Lower lobe of right lung (tissue), 2 donors: ENCODE data around the gene PTMS. TPM values are rescaled to one million over a fixed set of nuclear protein-coding genes. Genes with fewer than 3 reads are reported as not detected.

Experiments
- ATAC-seq, 2 donors: fragments of 200-7000 bp; cut with Tn5 transposase; one replicate each; pipeline ENCODE4 v1.9.1; 2020 to 2022; ENCODE audit warnings: mild to moderate bottlenecking in 2 of 2, moderate library complexity in 2 of 2
- DNase-seq: peaks from one replicate; pipeline ENCODE4 v3.0.0-alpha.2; 2020
- H3K27ac ChIP-seq: fragments of 200-600 bp; one replicate; pipeline ENCODE4 v1.8.0; 2022
- H3K27me3 ChIP-seq: fragments of 200-600 bp; one replicate; pipeline ENCODE4 v1.8.0; 2022; ENCODE audit warnings: low read depth
- H3K36me3 ChIP-seq: fragments of 200-600 bp; one replicate; pipeline ENCODE4 v1.8.0; 2022; ENCODE audit warnings: mild to moderate bottlenecking
- H3K4me1 ChIP-seq: fragments of 200-600 bp; one replicate; pipeline ENCODE4 v1.8.0; 2022
- H3K4me3 ChIP-seq: fragments of 200-600 bp; one replicate; pipeline ENCODE4 v1.8.0; 2022; ENCODE audit warnings: mild to moderate bottlenecking
- H3K9me3 ChIP-seq: fragments of 200-600 bp; one replicate; pipeline ENCODE4 v1.8.0; 2022
- intact Hi-C: fragments of 100-400 bp; cut with DNase I; formaldehyde crosslinking; loops from one replicate; pipeline ENCODE4 v1.11.0; 2022
- total RNA-seq: library from RNA; stranded (reverse); fragmentation: NEBNext Ultra II Directional; extraction: Animal tissue kit (Norgen Biotek cat#: 25700); gene quantifications from one replicate; pipeline ENCODE4 v1.2.1, GENCODE V29; 2021
- TF ChIP-seq, protein P1 (sequence below): fragments of 200-600 bp; IDR thresholded peaks from one replicate; pipeline ENCODE4 v1.8.0; 2022; ENCODE audit warnings: antibody characterized with exemption, mild to moderate bottlenecking
- donor health status: DM: no; HTN: yes; CAD: no; lungs with severe emphysema.

PTMS gene
- total RNA-seq, 1 donor from 2014 or later, result 267 TPM

DNA sequence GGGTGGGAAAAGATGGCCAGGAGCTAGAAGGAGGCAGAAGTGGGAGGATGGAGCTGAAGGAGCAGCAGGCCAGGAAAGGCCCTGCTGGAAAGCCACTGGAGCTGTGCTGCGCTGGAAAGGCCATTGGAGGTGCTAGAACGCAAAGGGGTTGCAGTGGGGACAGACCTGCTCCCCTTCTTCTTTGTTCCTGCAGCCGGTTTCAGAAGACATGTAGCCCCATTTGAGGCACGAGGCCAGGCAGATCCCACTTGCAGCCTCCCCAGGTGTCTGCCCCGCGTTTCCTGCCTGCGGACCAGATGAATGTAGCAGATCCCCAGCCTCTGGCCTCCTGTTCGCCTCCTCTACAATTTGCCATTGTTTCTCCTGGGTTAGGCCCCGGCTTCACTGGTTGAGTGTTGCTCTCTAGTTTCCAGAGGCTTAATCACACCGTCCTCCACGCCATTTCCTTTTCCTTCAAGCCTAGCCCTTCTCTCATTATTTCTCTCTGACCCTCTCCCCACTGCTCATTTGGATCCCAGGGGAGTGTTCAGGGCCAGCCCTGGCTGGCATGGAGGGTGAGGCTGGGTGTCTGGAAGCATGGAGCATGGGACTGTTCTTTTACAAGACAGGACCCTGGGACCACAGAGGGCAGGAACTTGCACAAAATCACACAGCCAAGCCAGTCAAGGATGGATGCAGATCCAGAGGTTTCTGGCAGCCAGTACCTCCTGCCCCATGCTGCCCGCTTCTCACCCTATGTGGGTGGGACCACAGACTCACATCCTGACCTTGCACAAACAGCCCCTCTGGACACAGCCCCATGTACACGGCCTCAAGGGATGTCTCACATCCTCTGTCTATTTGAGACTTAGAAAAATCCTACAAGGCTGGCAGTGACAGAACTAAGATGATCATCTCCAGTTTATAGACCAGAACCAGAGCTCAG is 53.2 kb downstream of the PTMS start:
- ATAC-seq, result no peak
- intact Hi-C loops, result no loop called here
- Histone ChIP-seq H3K9me3 (no peaks in the 10 kb centered on the region), H3K27me3 (peaks cover 15% of the 10 kb centered on the region), H3K36me3 (peaks cover 19% of the 10 kb centered on the region), H3K27ac (no peak overlapping the region), H3K4me3 (no peak overlapping the region), H3K4me1 (peaks cover 8% of the 10 kb centered on the region)
- TF ChIP-seq, protein P1, sequence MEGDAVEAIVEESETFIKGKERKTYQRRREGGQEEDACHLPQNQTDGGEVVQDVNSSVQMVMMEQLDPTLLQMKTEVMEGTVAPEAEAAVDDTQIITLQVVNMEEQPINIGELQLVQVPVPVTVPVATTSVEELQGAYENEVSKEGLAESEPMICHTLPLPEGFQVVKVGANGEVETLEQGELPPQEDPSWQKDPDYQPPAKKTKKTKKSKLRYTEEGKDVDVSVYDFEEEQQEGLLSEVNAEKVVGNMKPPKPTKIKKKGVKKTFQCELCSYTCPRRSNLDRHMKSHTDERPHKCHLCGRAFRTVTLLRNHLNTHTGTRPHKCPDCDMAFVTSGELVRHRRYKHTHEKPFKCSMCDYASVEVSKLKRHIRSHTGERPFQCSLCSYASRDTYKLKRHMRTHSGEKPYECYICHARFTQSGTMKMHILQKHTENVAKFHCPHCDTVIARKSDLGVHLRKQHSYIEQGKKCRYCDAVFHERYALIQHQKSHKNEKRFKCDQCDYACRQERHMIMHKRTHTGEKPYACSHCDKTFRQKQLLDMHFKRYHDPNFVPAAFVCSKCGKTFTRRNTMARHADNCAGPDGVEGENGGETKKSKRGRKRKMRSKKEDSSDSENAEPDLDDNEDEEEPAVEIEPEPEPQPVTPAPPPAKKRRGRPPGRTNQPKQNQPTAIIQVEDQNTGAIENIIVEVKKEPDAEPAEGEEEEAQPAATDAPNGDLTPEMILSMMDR, result no peak
- DNase-seq, result no peak

DNA sequence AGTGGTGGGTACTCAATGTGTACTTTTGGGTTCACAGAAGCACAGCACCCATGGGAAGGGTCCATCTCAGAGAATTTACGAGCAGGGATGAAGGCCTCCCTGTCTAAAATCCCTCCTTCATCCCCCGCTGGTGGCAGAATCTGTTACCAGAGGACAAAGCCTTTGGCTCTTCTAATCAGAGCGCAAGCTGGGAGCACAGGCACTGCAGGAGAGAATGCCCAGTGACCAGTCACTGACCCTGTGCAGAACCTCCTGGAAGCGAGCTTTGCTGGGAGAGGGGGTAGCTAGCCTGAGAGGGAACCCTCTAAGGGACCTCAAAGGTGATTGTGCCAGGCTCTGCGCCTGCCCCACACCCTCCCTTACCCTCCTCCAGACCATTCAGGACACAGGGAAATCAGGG is 54.0 kb downstream of the PTMS start:
- no peak for DNase-seq
- H3K36me3 ChIP-seq, result peaks cover 13% of the 10 kb centered on the region
- intact Hi-C loops, result no loop called here
- H3K4me3 ChIP-seq, result no peak overlapping the region
- ATAC-seq, result no peak
- H3K4me1 ChIP-seq, result peaks cover 8% of the 10 kb centered on the region
- H3K27me3 ChIP-seq, result peaks cover 17% of the 10 kb centered on the region
- H3K27ac ChIP-seq, result no peak overlapping the region
- H3K9me3 ChIP-seq, result no peaks in the 10 kb centered on the region
- TF ChIP-seq, protein P1, result no peak

Other genes starting within 250 kb of the PTMS start
- gene GAPDH, start 231.8 kb upstream of the PTMS start, total RNA-seq, result 766 TPM
- gene IFFO1, start 210.3 kb upstream of the PTMS start, total RNA-seq, result 27.6 TPM
- 30.2 TPM for gene NOP2, start 198.1 kb upstream of the PTMS start, total RNA-seq
- gene CHD4, start 159.0 kb upstream of the PTMS start, total RNA-seq, result 169 TPM
- gene LPAR5, start 130.4 kb upstream of the PTMS start, total RNA-seq, result 3.8 TPM
- gene ACRBP, start 118.9 kb upstream of the PTMS start, total RNA-seq, result 7.2 TPM
- 41.3 TPM for gene ING4, start 103.2 kb upstream of the PTMS start, total RNA-seq
- 48.7 TPM for gene ZNF384, start 77.0 kb upstream of the PTMS start, total RNA-seq
- 0.18 TPM for gene PIANP, start 65.5 kb upstream of the PTMS start, total RNA-seq
- 55.1 TPM for gene COPS7A, start 42.3 kb upstream of the PTMS start, total RNA-seq
- gene MLF2, start 13.2 kb upstream of the PTMS start, total RNA-seq, result 108 TPM
- gene LAG3, start 6.2 kb downstream of the PTMS start, total RNA-seq, result 2.1 TPM
- gene CD4, start 23.2 kb downstream of the PTMS start, total RNA-seq, result 80.3 TPM
- 21.5 TPM for gene GPR162, start 55.5 kb downstream of the PTMS start, total RNA-seq
- gene P3H3, start 62.0 kb downstream of the PTMS start, total RNA-seq, result 7.0 TPM
- 1.0 TPM for gene GNB3, start 74.6 kb downstream of the PTMS start, total RNA-seq
- 2.9 TPM for gene CDCA3, start 84.9 kb downstream of the PTMS start, total RNA-seq
- gene USP5, start 85.8 kb downstream of the PTMS start, total RNA-seq, result 58.6 TPM
- gene TPI1, start 101.2 kb downstream of the PTMS start, total RNA-seq, result 278 TPM
- gene SPSB2, start 106.9 kb downstream of the PTMS start, total RNA-seq, result 25.5 TPM
- 26.6 TPM for gene LRRC23, start 138.5 kb downstream of the PTMS start, total RNA-seq
- gene ENO2, start 148.2 kb downstream of the PTMS start, total RNA-seq, result 41.9 TPM
- 123 TPM for gene ATN1, start 161.6 kb downstream of the PTMS start, total RNA-seq
- gene RNU7-1, start 177.5 kb downstream of the PTMS start, total RNA-seq, result not detected
- gene C12orf57, start 177.7 kb downstream of the PTMS start, total RNA-seq, result 181 TPM
- gene PTPN6, start 185.0 kb downstream of the PTMS start, total RNA-seq, result 209 TPM
- 138 TPM for gene PHB2, start 204.3 kb downstream of the PTMS start, total RNA-seq
- 39.6 TPM for gene EMG1, start 204.6 kb downstream of the PTMS start, total RNA-seq